GM18873 (cell line): ENCODE measurements around the gene CERS1.

Source experiments
- ATAC-seq: cut with Tn5 transposase; IDR thresholded peaks from one replicate; pipeline ENCODE4 v1.9.1; 2021; ENCODE audit warnings: mild to moderate bottlenecking, moderate library complexity, moderate number of reproducible peaks; ENCODE audit not compliant: unreplicated experiment, low FRiP score

The CERS1 gene

GRCh38 chr19:18860302-18860700 is 35.7 kb downstream of the CERS1 start:
- ATAC-seq, result no peak

DNA sequence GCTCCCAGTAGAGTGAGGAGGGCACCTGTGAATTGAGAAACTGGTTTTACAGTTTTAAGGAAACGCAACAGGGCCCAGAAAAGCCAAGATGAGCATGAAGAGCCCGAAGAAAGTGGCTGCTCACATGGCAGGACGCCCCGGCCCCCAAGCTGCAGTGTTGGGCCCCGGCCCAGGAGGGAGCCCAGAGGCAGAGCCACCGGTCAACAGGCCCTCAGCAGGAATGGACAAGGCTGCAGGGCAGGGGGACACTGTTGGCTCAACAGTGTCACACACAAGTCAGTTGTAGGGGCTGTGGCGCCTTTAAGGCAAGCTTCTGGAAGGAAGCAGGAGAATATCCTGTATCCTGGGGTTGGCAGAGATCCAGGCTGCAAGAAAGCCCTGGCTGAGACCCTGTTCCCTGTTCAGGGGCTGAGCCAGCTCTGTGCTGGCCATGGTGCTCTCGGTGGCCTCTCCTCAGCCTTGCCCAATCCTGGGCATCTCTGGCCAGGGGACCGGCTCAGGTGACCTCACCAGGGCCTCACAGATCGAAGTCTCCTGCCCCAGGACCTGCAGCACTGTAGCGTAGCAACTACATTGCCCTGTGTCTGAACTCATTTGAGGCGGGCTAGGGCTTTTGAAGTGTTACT is 36.2 kb downstream of the CERS1 start:
- no peak for ATAC-seq

DNA sequence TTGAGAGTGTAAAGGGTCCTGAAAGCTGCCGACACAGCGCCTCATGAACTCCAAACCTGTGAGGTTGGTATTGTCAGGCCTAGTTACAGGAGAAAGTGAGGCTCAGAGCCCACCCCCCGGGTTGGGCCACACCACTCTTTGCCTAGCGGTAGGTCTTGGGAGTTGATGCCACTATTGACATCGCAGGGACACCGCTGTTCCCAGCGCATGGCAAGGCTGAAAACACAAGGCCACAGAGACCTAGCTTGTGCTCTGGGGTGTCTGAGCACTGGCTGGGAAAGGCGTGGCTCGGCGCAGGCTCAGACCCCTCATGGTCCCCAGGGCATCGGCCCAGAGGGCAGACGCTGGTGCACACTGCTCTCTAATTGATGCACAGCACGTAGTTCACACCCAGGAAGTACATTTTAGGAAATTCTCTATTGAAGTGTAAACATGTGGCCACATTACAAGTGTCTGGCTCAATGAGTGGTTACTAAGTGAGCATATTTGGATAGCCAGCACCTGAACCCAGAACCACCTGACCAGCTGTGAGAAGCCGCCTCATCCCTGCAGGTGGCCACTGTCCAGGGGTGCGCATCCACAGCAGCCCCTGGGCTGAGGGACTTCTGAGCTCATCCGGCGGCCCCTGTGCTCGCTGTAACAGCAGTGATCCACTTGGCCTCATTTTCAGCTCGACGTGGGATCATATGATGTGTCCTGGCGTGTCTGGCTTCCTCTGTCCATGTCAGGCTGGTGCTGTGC is 36.9 kb downstream of the CERS1 start:
- ATAC-seq, result no peak

DNA sequence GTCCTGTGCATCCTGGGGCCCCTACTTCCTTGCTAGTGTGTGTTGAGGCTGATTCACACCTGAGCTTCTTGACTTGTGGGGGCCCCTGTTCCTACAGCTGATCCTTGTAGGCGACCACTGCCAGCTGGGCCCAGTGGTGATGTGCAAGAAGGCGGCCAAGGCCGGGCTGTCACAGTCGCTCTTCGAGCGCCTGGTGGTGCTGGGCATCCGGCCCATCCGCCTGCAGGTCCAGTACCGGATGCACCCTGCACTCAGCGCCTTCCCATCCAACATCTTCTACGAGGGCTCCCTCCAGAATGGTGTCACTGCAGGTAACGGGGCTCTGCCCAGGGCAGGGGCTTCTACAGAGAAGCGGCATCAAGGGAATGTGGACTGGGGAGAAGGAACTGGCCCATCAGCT is 38.7 kb downstream of the CERS1 start:
- no peak for ATAC-seq

DNA sequence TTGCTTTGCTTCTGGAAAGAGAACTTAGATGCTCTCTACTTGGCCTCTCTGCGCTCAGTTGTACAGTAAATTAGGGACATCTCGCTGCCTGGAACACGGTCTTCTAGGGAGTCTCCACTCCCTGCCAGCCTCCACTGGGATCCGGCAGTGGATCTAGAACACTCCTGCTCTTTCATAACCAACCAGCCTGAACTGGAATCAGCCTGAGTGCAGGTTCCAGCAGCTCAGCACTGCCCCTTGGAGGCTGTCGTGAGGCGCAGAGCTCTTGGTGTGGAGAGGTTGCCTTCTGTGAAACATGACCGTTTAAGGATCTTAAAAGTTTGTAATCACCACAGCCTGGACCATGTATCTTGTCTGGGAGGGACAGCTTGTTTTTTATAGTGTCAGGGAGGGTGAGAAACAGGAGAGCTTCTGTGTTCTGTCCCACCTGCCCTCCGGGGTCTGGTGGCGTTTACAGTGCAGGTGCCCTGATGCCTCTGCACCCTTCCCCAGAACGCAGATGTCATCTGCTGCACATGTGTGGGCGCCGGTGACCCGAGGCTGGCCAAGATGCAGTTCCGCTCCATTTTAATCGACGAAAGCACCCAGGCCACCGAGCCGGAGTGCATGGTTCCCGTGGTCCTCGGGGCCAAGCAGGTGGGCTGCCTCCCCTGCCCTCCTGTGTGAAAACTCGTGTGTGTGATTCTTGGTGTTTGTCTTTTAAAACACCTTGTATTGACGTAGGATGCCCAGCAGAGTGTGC is 39.4 kb downstream of the CERS1 start:
- no peak for ATAC-seq

DNA sequence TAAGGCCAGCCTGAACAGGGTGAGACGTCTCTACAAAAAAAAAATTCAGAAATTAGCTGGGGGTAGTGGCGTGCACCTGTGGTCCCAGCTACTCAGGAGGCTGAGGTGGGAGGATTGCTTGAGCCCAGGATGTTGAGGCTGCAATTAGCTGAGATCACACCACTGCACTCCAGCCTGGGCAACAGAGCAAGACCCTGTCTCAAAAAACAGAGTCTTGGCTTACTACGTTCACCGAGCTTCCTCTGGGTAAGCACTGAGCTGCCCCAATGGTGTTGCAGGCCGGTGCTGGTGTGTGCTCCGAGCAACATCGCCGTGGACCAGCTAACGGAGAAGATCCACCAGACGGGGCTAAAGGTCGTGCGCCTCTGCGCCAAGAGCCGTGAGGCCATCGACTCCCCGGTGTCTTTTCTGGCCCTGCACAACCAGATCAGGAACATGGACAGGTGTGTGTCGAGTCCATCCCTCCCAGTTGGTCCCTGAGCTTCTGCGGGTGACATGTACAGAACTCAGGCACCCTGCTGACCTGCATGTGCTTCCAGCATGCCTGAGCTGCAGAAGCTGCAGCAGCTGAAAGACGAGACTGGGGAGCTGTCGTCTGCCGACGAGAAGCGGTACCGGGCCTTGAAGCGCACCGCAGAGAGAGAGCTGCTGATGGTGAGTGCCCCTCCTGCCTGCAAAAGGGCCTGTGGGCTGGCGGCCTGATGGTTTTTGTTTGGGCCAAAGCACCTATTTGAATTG is 40.1 kb downstream of the CERS1 start:
- ATAC-seq, result no peak

- no peak for ATAC-seq
Observed at GRCh38 chr19:18854982-18855381, 41.0 kb downstream of the CERS1 start.

DNA sequence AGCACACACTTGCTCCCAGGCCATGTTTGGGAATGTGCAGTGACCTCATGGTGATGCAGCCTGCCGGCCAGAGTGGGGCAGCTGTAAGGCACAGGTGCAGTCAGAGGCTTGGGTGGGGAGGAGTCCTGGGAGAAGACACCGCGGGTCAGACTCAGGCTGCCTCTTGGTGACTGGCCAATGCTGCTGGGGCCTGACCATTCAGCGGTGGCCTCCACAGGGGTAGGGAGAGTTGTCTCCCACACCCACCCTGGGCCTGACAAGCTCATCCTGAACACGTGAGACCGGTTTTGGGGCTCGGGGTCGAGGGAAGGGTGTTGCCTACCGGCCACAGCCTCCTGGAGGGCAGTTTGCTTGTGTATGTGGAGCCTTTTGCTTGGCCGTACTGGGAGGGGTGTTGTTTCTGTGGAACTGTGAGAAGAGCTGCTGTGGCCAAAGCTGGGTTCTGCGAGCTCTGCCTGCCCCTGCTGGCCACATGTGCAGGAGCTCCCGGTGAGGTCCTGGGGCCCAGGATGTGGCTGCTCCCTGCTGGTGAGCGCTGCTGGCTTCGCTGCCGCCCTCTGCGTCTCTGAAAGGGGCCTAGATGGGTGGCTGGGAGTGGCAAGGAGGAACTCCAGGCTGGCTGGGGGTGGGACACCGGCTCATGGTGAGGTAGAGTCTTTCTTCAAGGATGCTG is 42.1 kb downstream of the CERS1 start:
- ATAC-seq, result no peak

GRCh38 chr19:18852648-18853047 is 43.3 kb downstream of the CERS1 start:
- ATAC-seq, result no peak

DNA sequence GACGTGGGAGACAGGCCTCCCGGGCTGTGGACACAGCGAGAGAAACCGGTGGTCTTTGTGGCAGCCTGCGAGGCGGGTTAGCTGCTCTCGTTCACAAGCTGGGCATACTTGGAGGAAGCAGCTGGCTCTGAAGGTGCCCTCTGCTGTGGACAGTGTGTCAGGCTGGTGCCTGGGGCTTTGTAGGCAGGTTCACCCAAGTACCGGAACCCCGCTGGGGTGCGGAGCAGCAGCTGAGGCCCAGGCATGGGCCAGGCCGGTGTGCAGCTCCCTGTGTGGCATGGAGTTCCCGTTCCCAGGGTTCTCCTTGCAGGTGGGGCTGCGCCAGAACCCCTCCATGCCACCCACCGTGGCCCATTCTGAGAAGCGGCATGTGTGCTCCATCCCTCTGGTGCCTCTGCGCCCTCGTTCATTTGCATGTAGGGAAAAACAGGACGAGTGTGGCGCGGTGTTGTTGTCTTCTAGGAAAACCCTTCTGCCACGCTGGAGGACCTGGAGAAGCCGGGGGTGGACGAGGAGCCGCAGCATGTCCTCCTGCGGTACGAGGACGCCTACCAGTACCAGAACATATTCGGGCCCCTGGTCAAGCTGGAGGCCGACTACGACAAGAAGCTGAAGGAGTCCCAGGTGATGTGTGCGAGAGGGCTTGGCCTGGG is 44.2 kb downstream of the CERS1 start:
- no peak for ATAC-seq

DNA sequence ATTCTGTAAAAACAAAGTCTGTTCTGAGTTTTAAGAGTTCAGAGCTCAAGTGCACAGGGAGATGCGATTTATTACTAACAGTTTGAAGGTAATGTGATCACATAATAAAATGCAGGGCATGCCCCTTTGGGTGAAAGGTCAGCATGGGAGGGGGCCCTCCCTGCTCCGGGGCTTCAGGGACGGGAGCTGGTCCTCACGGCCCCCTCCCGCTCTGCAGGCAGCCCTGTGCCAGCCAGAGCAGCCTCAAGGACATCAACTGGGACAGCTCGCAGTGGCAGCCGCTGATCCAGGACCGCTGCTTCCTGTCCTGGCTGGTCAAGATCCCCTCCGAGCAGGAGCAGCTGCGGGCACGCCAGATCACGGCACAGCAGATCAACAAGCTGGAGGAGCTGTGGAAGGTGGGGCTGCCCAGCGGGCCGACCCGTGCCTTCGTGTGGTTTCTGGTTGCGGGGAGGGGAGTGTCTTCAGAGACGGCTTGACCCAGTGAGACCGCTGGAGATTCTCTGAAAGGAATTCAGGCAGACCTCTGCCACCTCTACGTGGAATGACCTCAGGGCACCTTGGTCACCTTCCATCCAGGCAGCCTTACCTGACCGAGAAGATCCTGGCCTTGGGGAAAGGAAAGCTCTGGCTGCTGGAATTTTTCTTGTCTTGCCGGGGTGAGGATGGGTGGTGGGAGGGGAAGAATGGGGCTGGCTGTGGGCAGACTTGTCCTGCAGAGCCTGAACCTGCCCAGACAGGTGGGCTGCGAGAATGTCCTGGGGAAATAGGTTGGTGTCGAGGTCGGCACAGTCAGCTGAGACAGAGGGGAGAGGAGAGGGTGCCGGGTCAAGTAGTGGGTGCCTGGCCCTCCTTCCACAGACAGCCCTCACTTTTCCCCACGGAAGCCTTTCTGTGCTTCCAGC is 45.2 kb downstream of the CERS1 start:
- ATAC-seq, result no peak

DNA sequence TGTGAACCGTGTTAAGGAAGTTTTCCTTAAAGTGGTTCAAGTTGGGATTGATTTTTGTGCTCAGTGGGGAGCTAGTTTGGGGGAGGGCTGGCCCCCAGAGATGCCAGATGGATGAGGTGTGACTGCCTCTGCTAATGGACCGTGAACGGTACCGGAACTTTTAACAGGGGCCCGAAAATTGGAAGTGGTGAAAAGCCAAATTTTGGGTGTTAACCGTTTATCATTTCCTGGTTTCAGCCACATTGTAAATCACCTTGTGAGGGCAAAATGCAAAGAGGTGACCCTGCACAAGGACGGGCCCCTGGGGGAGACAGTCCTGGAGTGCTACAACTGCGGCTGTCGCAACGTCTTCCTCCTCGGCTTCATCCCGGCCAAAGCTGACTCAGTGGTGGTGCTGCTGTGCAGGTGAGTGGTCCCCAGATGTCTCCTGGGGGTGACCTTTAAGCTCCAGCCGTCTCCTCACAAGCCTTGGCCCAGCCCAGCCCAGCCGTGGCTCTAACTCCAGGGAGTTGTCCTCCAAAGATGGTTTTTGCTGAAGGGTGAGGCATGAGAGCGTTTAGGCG is 46.0 kb downstream of the CERS1 start:
- ATAC-seq, result no peak

DNA sequence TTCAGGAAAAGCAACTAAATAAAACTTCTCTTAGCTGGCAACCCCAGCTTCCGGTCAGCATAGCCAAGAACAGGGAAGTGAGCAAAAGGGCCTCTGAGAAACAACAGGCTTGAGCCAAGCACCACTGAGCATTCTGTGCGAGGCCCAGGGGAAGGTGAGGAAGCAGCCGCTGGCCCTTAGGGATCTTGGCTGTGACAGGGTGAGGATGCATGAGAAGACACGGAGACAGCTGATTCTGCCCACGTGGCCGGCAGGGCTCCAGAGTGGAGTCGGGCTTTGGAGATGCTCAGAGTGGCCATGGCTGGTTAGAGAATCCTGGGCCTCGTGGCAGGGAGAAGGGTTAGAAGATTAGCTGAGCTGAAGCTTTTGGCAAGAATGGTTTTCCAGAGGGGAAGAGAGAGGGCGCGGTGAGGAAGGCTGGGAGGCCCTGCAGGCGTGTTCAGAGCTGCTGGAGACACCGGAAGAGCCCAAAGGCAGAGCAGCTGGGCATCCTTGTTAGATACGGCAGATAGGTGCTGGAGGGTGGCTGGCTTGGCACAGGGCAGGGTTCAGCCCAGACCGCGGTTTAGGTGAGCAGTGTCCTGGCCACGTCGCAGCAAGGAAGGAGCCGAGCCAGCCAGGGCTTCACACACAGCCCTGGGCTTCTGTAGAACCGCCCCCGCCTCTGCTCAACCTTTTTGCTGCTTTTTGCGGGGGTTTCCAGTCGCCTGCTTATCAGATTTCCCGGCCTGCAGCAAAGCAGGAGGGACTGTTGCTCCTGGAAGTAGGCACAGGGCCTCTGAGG is 46.9 kb downstream of the CERS1 start:
- ATAC-seq, result no peak

- no peak for ATAC-seq
Observed at GRCh38 chr19:18847549-18848463, 48.2 kb downstream of the CERS1 start.

DNA sequence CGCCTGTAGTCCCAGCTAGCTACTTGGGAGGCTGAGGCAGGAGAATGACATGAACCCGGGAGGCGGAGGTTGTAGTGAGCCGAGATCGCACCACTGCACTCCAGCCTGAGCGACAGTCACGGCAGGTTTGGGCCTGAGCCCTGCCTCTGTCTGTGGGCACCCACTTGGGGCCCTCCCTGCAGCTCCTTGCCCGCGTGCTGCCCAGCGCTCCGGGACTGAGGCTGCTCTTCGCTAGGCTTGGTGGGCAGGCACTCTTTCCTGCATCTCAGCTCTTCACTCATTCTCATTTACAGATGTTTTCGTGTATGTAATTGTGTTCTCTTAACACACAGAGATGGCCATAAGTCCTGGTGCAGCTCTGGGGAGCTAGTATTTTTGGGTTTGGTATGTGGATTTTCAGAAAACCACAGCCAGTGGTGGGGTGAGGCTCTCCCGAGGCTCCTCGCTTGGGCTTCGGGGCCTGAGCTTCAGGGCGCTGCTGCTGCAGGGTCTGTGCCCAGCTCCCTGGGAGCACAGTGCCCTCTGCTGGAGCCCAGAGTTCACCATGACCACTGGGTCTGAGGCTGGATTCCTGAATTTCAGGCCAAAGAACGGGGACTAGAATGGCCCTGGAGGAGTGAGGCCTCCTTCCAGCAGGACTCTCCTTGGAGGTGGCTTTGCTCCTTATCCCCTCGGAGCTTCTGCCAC is 49.0 kb downstream of the CERS1 start:
- ATAC-seq, result no peak

DNA sequence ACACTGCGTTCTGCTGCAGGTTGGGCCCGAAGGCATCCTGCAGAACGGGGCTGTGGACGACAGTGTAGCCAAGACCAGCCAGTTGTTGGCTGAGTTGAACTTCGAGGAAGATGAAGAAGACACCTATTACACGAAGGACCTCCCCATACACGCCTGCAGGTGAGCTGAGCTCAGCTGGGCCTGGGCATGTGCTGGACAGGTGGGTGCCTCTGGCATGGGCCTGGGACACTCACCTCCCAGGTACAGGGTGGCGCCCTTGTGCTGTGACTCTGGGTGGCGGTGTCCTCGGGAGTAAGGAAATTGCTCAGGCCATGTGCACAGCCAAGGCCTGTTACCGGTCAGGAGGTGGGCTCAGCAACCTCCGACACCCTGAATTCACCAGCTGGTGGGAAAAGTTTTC is 50.0 kb downstream of the CERS1 start:
- ATAC-seq, result no peak
